ENCODE measurements around the gene TRMT112.

TRMT112 gene

GRCh38 chr11:64317325-64317960 is at the start of gene TRMT112:
TSS of gene TRMT112 (minus strand) at chr11:64317559. CDS start at chr11:64317526, 33 bp downstream.
- DNase-seq = peak; percentile 98

DNA sequence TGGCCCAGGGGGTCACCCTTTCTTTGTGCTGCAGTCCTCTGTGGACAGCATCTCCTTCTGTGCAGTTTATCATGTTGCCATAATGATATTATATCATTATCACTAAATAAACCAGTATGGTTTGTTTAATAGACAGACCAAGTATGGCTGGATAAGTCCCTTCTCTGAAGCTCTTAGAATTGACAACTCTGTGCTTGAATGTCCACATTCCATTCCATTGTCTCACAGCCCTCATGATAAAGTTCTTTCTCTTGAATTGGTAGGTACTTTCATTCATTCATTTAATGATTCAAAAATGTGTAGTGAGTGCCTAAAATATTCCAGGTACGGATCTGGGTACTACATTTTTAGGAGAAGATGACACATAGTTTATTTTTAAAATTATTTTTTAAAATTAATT is 49.4 kb upstream of the TRMT112 start:
- no peak for DNase-seq

DNA sequence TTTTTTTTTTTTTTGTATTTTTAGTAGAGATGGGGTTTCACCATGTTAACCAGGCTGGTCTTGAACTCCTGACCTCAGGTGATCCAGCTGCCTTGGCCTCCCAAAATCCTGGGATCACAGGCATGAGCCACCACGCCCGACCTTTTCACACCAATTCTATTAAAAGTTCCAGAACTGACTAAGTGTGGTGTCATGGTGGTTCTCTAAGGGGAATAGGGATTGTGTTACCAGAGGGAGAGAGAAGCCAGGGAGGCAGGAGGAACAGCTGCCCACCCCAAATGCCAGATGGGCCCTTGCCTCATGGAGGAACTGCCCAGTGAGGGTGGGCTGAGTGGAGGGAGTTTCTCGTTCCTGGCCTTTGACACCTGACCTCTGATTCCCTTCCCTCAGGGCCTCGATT is 47.6 kb upstream of the TRMT112 start:
- DNase-seq = no peak

DNA sequence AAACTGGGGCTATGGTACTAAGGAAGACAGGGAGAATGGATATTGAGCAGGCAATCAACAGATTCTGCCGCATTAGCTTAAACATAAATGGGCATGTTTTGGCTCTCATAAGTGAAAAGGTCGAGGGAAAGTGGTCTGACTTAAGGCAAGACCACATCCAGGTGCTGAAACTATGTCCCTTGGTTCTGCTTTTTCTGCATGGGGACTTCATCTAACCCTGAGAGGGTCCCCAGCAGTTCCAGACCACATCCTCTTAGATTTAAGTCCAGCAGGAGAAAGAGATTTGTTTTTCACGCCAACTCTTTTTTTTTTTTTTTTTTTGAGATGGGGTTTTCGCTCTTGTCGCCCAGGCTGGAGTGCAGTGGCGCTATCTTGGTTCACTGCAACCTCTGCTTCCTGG is 47.1 kb upstream of the TRMT112 start:
- DNase-seq = no peak

- no peak for DNase-seq
These were observed 45.0 kb upstream of the TRMT112 start for GRCh38 chr11:64362339-64362738.

DNA sequence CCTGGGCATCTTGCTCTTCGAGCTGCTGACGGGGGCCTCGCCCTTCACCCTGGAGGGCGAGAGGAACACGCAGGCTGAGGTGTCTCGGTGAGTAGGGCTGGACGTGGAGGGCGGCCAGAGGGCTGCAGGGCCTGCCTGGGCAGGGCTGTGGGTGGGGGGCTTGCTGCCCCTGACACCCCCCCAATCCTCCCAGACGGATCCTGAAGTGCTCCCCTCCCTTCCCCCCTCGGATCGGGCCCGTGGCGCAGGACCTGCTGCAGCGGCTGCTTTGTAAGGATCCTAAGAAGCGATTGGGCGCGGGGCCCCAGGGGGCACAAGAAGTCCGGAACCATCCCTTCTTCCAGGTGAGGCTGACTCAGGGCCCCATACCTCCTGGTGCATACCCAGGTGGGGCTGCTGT is 44.3 kb upstream of the TRMT112 start:
- DNase-seq = no peak

DNA sequence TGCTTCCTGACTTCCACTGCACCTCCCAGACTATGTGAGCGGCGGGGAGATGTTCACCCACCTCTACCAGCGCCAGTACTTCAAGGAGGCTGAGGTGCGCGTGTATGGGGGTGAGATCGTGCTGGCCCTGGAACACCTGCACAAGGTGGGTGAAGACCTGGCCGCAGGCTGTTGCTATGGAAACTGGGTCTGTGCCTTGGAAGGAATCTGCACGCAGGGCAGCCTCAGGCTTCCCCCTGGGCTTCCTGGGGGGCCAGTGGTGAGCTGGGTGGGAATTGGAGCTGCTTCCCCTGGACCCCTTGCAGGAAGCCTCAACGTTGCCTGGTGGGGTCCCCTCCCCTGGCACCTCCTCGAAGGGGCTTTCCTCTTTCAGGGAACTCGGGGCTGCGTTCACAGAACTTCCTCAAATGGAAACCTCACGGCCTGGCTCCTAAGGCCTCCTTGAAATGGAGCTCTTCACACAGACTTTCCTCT is 43.1 kb upstream of the TRMT112 start:
- DNase-seq = peak; percentile 50

DNA sequence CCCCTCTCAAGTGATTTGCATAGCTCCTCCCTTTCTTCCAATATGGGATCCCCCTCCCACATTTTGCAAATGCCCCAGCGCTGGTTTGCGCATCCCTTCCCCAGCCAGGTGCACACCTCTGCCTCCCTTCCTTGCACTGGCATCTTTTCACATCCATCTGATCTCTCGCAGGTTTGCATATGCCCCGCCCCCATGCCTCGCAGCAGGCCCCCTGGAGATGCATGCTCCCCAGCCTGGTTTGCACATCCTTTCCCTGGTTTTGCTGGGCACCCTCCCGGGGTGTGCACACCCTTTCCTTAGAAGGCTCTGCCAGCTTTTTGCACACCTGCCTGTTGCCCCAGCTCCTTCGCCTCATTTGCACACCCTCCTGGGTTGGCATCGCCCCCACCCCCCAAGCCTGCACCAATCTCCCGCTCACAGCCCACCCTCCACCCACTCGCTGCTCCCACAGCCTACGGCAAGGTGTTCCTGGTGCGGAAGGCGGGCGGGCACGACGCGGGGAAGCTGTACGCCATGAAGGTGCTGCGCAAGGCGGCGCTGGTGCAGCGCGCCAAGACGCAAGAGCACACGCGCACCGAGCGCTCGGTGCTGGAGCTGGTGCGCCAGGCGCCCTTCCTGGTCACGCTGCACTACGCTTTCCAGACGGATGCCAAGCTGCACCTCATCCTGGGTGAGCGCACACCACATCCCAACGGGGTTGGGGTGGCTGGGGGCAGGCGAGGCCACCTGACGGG is 42.5 kb upstream of the TRMT112 start:
- no peak for DNase-seq

- peak; percentile 64 for DNase-seq
These were observed 41.8 kb upstream of the TRMT112 start, which contains the start of gene RPS6KA4 for GRCh38 chr11:64358907-64359711. TSS of gene RPS6KA4 (plus strand) at chr11:64359162. CDS start at chr11:64359236, 74 bp downstream.

- DNase-seq = no peak
These were observed 41.2 kb upstream of the TRMT112 start for GRCh38 chr11:64358536-64358906.

DNA sequence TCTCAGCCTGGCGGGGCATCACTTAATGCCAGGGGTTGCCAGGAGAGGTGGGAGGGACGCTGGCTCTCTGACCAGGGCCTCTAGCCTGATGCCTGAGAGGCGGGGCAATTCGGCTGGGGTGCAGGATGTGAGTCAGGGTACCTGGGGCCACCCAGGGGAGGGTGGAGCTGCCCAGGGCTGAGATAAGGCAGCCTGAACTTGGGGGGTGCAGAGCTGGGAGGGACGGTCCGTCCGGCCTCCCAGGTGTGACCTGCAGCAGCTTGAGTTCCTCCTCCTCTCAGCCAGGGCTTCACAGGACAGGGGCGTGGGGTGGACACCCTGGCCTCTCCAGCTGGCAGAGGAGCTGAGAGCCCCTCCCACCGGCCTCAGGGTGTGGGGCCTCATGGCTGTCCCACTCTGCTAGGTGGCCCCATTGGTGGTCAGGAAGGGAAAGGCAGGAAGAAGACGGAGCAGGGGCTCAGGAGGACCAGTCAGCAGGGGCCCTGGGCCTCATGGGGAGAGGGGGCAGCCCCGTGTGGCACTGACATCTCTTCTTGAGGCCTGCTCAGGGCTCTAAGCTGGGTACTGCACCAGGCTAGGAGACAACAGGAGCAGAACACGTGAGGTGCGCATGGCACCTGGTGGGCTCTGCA is 40.7 kb upstream of the TRMT112 start:
- no peak for DNase-seq

DNA sequence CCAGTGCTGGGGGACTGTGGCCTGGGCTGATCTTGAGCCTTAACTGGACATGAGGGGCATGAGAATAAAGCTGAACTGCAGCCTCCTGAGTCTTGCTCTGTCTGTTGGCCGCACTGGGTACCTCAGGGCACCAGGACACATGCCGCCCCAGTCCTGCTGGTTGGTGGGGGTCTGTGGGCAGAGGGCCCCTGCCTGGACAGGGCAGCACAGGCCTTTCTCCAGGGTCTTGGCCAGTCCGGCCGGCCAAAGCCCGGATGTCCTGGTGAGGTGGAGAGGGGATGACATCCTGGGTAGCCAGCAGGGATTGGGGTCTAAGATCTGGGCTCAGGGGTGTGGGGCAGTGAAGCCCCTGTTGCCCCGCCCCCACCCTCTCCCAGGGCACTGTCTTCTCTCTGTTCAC is 40.1 kb upstream of the TRMT112 start:
- DNase-seq = no peak

DNA sequence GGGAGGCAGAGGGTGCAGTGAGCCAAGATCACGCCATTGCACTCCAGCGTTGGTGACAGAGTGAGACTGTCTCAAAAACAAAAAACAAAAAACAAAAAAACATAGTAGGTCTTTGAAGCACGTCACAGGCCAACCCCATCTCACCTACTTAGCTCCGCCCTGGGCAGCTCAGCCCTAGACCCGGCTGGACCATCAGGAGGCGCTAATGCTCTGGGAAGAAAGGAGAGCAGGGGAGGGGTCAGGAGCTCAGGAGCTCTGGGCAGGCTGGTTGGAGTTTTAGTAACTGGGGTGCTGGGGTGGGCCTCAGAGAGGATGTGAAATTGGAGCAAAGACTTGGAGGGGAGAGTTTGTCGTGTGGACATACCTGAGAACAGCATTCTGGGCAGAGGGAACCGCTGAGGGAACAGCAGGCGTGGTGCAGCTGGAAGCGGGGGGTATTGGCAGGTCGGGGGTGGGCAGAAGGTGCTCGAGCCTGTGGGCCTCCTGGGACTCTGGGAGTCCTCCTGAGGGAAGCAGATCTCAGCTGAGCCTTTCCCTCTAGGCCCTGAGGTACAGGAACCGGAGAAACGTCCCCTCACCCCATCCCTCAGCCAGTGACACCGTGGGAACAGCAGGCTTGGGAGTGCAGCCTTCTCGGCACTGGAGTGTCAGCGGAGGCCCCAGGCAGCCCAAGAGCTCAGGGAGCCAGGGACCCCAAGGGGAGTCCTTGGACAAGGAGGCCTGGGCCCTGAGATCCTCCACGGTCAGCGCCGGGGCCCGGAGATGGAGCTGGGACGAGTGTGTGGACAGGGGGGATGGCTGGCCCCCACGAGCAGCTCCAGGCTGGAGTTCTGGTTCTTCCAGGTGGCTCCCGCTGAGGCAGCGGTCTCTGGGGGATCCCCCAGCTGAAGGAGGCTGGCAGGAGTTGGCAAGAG is 39.4 kb upstream of the TRMT112 start:
- peak; percentile 15 for DNase-seq

- peak; percentile 74 for DNase-seq
These were observed 38.0 kb upstream of the TRMT112 start for GRCh38 chr11:64355078-64355940.

DNA sequence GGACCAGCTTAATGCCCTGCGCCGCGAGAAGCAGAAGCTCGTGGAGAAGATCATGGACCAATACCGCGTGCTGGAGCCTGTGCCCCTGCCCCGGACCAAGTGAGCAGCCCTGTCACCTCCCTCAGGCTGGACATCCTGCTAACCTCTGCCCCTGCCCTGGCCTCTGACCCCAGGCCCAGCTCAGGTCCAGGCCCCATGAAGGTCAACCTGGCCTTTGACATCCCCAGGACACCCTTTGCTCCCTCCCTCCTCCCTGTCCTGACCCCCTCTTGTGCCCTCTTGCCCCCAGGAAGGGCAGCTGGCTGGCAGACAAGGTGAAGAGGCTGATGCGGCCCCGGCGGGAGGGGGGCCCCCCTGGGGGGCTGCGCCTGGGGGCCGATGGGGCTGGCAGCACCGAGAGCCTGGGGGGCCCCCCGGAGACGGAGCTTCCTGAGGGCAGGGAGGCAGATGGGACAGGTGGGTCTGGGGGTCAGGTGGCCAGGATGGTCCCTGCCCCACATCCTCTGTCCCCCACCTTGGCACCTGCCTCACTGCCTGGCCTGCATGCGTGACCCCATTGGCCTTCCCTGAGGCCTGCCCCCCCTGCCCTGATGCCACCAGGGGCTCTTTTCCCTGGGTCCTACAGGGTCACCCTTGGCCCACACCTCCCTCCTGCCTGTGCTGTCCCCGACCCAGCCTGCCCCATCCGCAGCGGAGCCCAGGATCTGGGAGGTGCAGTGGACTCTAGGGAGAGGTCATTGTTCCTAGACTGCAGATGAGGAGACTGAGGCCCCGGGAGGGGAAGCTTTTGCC is 36.6 kb upstream of the TRMT112 start:
- no peak for DNase-seq

DNA sequence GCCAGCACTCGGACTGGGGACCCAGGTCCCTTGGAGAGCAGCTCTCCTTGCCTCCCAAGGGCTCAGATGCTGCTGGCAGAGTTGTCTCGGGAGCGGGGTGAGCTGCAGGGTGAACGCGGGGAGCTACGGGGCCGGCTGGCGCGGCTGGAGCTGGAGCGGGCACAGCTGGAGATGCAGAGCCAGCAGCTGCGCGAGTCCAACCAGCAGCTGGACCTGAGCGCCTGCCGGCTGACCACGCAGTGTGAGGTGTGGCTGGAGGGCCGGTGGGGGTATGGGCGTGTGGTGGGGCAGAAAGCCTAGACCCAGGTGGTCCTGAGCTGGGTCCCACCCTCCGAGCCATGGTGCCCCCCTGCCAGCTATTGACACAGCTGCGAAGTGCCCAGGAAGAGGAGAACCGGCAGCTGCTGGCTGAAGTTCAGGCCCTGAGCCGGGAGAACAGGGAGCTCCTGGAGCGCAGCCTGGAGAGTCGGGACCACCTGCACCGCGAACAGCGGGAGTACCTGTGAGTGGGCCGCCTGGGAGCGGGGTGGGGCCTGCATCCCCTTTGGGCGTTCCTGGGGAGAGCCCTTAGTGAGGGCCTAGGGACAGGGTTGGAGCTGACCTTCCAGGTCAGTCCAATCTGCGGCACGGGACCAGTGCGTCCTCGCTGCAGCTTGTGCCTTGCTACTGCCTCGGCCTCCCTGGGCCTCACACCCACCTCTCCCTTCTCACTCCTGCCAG is 35.8 kb upstream of the TRMT112 start:
- peak; percentile 51 for DNase-seq

DNA sequence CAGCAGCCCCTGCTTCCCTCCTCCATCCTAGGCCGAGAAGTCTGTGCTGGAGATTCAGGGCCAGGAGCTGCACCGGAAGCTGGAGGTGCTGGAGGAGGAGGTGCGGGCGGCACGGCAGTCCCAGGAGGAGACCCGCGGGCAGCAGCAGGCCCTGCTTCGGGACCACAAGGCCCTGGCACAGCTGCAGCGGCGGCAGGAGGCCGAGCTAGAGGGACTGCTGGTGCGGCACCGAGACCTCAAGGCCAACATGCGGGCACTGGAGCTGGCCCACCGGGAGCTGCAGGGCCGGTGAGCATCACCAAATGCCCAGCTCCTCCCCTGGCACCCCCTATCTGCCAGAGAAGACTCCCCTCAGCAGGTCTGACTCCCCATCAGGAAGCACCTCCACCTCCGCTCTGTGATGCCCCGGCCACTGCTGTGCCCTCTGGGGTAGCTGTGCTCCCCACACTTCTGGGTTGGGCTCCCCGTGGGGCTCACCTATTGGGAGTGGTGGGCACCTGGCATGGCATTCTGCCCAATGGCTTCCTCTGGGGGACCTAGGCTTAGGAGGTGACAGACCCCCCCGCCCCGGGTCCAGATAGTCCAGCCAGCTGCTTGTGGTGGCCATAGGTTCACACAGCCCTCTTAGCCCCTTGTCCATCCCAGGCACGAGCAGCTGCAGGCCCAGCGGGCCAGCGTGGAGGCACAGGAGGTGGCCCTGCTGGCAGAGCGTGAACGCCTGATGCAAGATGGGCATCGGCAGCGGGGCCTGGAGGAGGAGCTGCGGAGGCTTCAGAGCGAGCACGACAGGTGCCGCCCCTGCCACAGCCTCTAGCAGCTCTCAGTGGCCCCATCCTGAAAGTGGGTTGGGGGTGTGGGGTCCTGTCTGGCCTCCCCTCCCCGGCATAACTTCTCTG is 35.0 kb upstream of the TRMT112 start:
- peak; percentile 37 for DNase-seq

DNA sequence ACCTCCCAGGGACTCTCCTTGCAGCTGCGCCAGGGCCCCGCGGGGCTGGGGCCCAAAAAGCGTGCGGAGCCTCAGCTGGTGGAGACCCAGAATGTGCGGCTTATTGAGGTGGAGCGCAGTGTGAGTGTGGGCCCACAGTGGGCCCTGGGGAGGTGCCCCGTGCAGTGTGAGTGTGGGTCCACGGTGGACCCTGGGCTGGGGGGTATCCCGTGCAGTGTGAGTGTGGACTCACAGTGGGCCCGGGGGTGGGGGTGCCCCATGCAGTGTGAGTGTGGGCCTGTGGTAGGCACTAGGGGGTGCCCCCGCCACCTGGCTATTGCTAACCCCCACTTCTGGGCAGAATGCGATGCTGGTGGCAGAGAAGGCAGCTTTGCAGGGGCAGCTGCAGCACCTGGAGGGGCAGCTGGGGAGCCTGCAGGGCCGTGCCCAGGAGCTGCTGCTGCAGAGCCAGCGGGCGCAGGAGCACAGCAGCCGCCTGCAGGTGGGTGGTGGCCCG is 33.8 kb upstream of the TRMT112 start:
- DNase-seq = no peak
